Calu3 (cell line): ENCODE data around the gene VSIG4. TPM values are rescaled to one million over a fixed set of nuclear protein-coding genes. Genes with fewer than 3 reads are reported as not detected.

ENCODE experiments used
- BruUV-seq: library from RNA; stranded (reverse); fragments of 400-500 nt; replicated peaks from 2 replicates; lab custom pipeline; 2021; lab: Mats Ljungman, UMichigan
- CTCF ChIA-PET: fragments of 300-600 bp; sonication (Branson Sonifier 250); formaldehyde crosslinking; loops from one replicate; lab custom pipeline; 2022; ENCODE audit warnings: antibody characterized with exemption; lab: Charles Lee
- DNase-seq: peaks from one replicate; pipeline ENCODE4 v3.0.0; 2022
- H3K27ac Mint-ChIP-seq: one replicate; pipeline ENCODE4 v1.8.0; 2022; ENCODE audit warnings: mixed read lengths; ENCODE audit not compliant: unreplicated experiment
- H3K27me3 Mint-ChIP-seq: one replicate; pipeline ENCODE4 v1.8.0; 2022; ENCODE audit warnings: mixed read lengths; ENCODE audit not compliant: unreplicated experiment
- H3K36me3 Mint-ChIP-seq: one replicate; pipeline ENCODE4 v1.8.0; 2022; ENCODE audit warnings: mild to moderate bottlenecking, moderate library complexity, mixed read lengths; ENCODE audit not compliant: insufficient read depth, unreplicated experiment
- H3K4me1 Mint-ChIP-seq: one replicate; pipeline ENCODE4 v1.8.0; 2022; ENCODE audit warnings: mild to moderate bottlenecking, low read depth, mixed read lengths; ENCODE audit not compliant: unreplicated experiment
- H3K4me3 Mint-ChIP-seq: one replicate; pipeline ENCODE4 v1.8.0; 2022; ENCODE audit warnings: mild to moderate bottlenecking, low read depth, moderate library complexity, mixed read lengths; ENCODE audit not compliant: unreplicated experiment
- H3K9me3 Mint-ChIP-seq: one replicate; pipeline ENCODE4 v1.8.0; 2022; ENCODE audit warnings: low read depth, mixed read lengths; ENCODE audit not compliant: unreplicated experiment
- CTCF ChIP-seq: fragments of 200-600 bp; IDR thresholded peaks from one replicate; pipeline ENCODE4 v1.8.0; 2022; ENCODE audit warnings: antibody characterized with exemption; ENCODE audit not compliant: unreplicated experiment
- intact Hi-C: fragments of 100-400 bp; cut with micrococcal nuclease; formaldehyde crosslinking; loops from one replicate; pipeline ENCODE4 v1.10.0; 2022; ENCODE audit not compliant: unreplicated experiment
- total RNA-seq: library from RNA; stranded (reverse); gene quantifications from 2 replicates; pipeline ENCODE4 v1.2.3, GENCODE V29; 2022

Gene VSIG4
- total RNA-seq, 1 experiment from 2014 or later = not detected

- no peak for TF ChIP-seq CTCF
- Mint-ChIP-seq H3K4me1 (no peaks in the 10 kb centered on the region), H3K9me3 (peaks cover 2% of the 10 kb centered on the region), H3K27ac (no peak overlapping the region), H3K4me3 (no peak overlapping the region), H3K36me3 (no peaks in the 10 kb centered on the region), H3K27me3 (no peaks in the 10 kb centered on the region)
- intact Hi-C loops = no loop called here
- DNase-seq = no peak
- no TSS peak for BruUV-seq
- CTCF ChIA-PET = no interaction called here
Observed at GRCh38 chrX:66050140-66050569, 10.3 kb upstream of the VSIG4 start.

- CTCF ChIA-PET = no interaction called here
- TF ChIP-seq CTCF = no peak
- no peak overlapping the region for H3K27ac Mint-ChIP-seq
- no peaks in the 10 kb centered on the region for H3K36me3 Mint-ChIP-seq
- H3K27me3 Mint-ChIP-seq = no peaks in the 10 kb centered on the region
- intact Hi-C loops = no loop called here
- DNase-seq = no peak
- H3K4me1 Mint-ChIP-seq = no peaks in the 10 kb centered on the region
- no TSS peak for BruUV-seq
- H3K9me3 Mint-ChIP-seq = peaks cover 2% of the 10 kb centered on the region
- no peak overlapping the region for H3K4me3 Mint-ChIP-seq
Observed at GRCh38 chrX:66049056-66049455, 9.2 kb upstream of the VSIG4 start.

- no peak for TF ChIP-seq CTCF
- Mint-ChIP-seq H3K4me3 (no peak overlapping the region), H3K9me3 (peaks cover 2% of the 10 kb centered on the region), H3K4me1 (no peaks in the 10 kb centered on the region), H3K27me3 (no peaks in the 10 kb centered on the region), H3K27ac (no peak overlapping the region), H3K36me3 (no peaks in the 10 kb centered on the region)
- intact Hi-C loops = no loop called here
- CTCF ChIA-PET = no interaction called here
- no peak for DNase-seq
- no TSS peak for BruUV-seq
Observed at GRCh38 chrX:66046612-66047235, 6.8 kb upstream of the VSIG4 start.

- no peaks in the 10 kb centered on the region for H3K36me3 Mint-ChIP-seq
- CTCF ChIA-PET = no interaction called here
- H3K27me3 Mint-ChIP-seq = no peaks in the 10 kb centered on the region
- H3K27ac Mint-ChIP-seq = no peak overlapping the region
- no peaks in the 10 kb centered on the region for H3K4me1 Mint-ChIP-seq
- BruUV-seq = no TSS peak
- no peak for DNase-seq
- intact Hi-C loops = no loop called here
- H3K9me3 Mint-ChIP-seq = peaks cover 2% of the 10 kb centered on the region
- H3K4me3 Mint-ChIP-seq = no peak overlapping the region
- TF ChIP-seq CTCF = no peak
Observed at GRCh38 chrX:66045894-66046293, 6.0 kb upstream of the VSIG4 start.
